NCI-H69 (cell line): Measurements from ENCODE around the gene KCNG2.

Experiments used
- DNase-seq: peaks from one replicate; lab custom pipeline; 2025; lab: John Stamatoyannopoulos, UW

Gene KCNG2

GRCh38 chr18:79887181-79888000 lies 89.7 kb downstream of the KCNG2 start:
- DNase-seq: no peak

GRCh38 chr18:79888016-79888415 lies 90.3 kb downstream of the KCNG2 start:
- no peak for DNase-seq

GRCh38 chr18:79889569-79889968 lies 91.8 kb downstream of the KCNG2 start:
- no peak for DNase-seq

DNA sequence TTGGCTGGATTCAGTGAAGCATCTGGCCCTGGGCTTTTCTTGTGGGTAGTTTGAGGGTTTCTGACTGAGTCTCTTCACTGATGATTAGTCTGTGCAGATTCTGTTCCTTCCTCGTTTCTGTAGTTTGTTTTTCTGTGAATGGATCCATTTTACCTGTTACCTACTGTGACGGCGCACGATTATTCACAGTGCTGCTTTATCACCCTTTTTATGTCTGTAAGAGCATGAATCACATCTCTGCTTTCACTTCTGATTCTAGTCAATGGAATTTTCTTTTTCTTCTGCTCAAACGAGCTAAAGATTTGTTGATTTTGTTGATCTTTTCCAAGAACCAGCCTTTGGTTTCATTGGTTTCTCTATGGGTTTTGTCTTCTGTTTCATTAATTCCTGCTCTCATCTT lies 92.9 kb downstream of the KCNG2 start:
- no peak for DNase-seq

DNA sequence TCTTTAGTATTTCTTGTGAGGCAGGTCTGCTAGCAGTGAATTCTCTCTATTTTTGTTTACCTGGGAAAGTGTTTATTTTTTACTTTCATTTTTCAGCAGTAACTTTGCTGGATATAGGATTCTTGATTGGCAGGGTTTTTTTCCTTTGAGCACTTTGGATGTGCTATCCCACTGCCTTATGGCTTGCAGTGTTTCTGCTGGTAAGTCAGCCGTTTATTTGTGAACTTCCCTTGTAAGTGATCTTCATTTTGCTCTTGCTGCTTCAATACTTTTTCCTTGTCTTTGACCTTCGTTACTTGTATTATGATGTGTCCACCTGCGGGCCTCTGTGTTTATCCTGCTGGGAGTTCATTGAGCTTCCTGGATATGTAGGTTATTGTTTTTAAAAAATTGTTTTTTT lies 99.0 kb downstream of the KCNG2 start:
- DNase-seq: no peak

- DNase-seq: no peak
These were observed 100.3 kb downstream of the KCNG2 start for GRCh38 chr18:79897940-79898625.

- no peak for DNase-seq
These were observed 101.3 kb downstream of the KCNG2 start for GRCh38 chr18:79898952-79899608.

DNA sequence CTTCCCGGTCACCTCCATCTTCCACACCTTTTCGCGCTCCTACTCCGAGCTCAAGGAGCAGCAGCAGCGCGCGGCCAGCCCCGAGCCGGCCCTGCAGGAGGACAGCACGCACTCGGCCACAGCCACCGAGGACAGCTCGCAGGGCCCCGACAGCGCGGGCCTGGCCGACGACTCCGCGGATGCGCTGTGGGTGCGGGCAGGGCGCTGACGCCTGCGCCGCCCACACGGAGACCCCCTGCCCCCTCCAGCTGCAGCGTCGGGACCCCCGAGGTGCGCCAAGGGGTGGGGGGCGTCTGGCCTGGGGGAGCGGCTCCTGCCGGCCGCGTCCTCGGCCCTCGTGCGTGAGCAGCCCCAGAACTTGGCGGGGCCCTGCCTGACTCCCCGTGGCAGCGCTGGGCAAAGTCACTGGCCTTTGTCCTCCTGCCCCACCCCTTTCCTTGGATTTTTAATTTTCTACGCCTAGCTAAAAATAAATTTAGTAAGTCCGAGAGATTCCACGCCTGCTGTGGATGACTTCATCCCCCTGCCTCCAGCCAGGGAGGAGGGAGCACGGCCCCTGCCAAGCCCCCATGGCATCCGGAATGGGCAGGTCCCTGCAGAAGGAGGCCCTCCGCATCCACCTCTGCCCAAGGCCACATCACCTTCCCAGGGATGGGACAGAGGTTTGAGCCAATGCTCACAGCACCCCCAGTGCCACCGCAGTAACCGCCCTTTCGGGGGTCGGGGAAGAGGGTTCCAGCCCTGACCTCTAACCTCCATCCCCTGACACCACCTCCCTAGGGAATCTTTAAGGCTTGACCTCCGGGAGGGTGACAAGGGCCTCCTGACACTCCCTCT lies 102.1 kb downstream of the KCNG2 start:
- no peak for DNase-seq

GRCh38 chr18:79900610-79901570 lies 103.2 kb downstream of the KCNG2 start:
- no peak for DNase-seq

DNA sequence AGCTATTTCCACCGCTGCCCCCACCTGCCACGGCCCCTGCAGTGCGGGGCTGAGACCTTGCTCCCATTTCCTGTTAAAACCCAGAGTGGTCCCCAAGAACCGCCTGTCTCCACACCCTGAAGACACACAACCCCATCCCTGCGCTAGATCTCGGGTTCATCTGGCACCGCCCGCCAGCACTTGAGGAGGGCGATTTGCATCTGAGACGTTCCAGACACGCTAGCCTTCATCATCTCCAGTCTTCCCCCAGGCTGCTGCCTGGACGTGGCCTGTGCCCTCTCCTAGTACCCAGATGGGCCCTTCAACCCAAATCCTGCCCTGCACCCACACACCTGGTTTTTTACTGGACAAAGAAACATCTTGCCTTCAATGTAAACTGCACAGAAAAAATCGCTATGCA lies 103.9 kb downstream of the KCNG2 start:
- DNase-seq: no peak

- DNase-seq: no peak
These were observed 104.3 kb downstream of the KCNG2 start for GRCh38 chr18:79902075-79902474.

- DNase-seq: no peak
These were observed 104.9 kb downstream of the KCNG2 start for GRCh38 chr18:79902640-79903039.

DNA sequence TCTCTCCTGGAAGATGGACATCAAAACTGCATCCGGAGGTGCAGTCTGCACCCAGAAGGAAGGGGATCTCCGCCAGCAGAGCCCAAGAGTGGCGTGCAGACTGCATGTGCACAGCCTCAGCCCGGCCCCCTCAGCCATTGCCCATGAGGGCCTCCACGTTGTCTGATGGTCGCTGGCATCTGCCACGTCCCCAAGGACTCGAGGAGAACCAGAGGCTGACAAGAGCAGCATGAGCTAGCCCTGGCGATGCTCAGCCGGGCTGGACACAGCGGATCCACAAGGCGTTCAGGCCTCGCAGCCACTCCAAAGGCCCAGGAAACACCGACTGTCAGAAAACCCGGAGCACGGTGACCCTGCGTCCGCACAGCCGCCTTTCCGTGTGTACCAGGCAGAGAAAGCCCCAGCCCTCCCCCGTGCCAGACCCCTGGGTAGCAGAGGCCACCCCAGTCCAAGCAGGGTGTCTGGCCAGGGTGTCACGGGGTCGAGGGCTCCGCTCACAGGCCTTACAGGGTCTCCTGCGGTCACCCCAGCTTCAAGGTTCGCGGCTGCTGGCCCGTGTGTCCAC lies 105.4 kb downstream of the KCNG2 start:
- DNase-seq: no peak

DNA sequence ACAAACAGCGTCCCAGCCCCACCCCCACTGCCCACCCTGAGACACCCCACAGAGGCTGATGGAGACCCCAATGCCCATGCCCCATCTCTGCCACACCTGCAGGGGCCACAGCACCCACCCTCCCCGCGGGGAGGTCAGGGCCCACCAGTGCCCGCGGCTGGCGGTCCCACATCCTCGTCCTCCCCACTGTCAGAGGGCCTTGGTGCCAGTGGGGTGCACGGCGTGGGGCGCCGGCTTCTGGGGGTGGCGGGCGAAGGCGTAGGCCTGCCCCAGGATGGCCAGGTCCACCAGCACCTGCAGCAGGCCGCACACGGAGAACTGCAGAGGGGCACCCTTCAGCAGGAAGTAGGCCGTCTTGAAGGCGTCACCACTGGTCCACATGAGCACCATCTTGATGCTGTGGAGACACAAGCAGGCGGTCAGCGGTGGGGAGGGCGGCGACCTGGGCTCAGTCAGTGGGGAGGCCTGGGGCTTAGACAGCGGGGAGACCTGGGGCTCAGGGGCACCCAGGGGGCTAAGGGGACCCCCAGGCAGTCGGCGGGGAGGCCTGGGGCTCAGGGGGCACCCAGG lies 106.1 kb downstream of the KCNG2 start:
- no peak for DNase-seq

DNA sequence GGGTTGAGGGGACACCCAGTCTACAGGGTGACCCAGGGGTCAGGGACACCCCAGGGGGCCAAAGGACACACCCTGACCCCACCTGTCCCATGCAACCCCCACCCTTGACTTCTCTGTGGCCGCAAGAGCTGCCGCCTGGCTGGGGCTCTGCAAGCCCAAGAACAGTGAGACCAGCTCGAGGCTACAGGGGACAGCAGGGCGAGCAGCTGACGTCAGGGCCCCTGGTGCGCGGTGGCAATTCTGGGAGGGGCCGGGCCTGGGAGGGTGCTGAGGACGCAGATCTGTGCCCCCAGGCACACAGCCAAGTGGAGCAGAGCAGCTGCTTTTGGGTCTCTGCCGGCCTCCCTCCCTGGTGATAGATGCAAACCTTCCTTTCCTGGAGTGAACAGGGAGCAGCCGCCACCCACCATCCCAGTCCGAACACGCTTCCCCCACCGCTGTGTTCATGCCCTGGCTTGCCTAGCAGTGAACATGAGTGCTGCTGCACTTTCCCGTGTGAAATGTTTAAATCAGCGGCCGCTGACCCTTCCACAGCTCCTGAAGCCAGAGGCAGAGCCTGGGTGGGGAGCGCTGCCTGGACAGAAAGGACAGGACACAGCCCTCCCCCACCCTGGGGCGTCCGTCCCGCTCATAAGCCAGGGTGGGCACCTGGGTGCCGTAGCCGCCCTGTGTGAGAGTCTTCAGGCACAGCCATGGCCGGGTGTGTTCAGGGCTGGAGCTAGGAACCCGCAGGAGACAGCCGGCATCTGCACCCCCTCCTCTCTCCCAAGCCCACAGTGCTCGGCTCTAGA lies 106.8 kb downstream of the KCNG2 start:
- DNase-seq: no peak

- DNase-seq: no peak
These were observed 107.7 kb downstream of the KCNG2 start for GRCh38 chr18:79905389-79905911.

DNA sequence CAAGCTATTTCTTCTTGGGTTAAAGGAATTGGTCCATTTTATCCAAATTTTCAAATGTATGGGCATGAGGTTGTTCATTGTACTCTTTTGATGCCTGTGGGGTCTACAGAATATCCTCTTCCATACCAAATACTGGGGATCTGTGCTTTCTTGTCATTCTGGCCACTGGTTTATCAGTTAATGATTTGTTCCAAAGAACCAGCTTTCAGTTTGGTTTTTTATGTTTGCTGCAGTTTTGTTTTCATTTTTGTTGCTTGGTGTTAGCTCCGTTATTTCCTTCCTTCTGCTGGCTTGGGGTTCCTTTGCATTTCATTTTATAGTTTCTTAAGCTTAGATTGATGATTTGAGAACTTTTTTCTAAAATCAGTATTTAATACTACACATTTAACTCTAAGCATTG lies 108.3 kb downstream of the KCNG2 start:
- DNase-seq: no peak

DNA sequence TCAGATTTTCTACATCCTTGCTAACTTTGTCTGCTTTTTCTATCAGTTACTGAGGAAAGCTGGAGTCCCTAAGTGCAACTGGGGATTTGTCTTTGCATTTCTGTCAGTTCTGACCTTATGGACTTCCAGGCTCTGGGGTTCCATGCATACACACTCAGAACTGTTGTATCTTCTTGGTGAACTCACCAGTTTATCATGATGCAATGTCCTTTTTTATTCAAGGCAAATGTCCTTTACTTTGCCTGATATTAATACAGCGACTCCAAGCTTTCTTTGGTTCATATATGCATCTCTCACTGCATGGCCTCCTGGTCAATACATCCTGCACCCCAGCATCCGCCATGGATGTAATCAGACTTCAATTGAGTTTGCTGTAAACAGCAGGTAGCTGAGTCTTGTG lies 109.0 kb downstream of the KCNG2 start:
- DNase-seq: no peak
